Dedifferentiated amniotic fluid mesenchymal stem cell (primary cell): ENCODE results near the gene AFAP1L1.
A peak's percentile ranks its signal among the peaks of the same experiment; 100 is the strongest.

Experiments
- DNase-seq: peaks from one replicate; pipeline ENCODE4 v3.0.0-alpha.2; 2016; ENCODE audit errors: extremely low spot score

AFAP1L1 gene

GRCh38 chr5:149271716-149272563, at the start of gene AFAP1L1:
Gene AFAP1L1 (plus strand): TSS chr5:149271859. CDS start chr5:149271969, 110 bp downstream.
- peak; percentile 29 for DNase-seq

GRCh38 chr5:149223081-149223848, 48.4 kb upstream of the AFAP1L1 start:
- DNase-seq = no peak

DNA sequence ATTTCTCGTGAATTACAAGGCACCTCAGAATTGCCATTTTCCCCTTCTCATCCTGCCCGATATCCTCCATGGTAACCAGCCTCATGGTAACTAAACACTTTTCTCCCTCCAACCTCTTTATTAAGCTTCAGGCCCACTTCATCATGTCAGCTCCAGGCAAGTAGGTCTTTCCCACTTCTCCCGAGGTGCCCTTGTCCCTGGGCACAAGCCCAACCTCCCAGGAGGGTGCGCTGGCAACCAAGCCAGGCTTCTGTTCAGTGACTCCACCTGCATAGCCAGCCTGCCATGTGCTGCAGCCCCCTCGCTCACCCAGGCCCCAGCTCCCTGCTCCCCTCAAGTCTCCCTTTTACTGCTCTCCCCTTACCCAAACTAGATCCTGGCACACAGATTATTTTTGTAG, 47.4 kb upstream of the AFAP1L1 start:
- no peak for DNase-seq

- DNase-seq = no peak
These were observed 44.4 kb upstream of the AFAP1L1 start for GRCh38 chr5:149227168-149227826.

DNA sequence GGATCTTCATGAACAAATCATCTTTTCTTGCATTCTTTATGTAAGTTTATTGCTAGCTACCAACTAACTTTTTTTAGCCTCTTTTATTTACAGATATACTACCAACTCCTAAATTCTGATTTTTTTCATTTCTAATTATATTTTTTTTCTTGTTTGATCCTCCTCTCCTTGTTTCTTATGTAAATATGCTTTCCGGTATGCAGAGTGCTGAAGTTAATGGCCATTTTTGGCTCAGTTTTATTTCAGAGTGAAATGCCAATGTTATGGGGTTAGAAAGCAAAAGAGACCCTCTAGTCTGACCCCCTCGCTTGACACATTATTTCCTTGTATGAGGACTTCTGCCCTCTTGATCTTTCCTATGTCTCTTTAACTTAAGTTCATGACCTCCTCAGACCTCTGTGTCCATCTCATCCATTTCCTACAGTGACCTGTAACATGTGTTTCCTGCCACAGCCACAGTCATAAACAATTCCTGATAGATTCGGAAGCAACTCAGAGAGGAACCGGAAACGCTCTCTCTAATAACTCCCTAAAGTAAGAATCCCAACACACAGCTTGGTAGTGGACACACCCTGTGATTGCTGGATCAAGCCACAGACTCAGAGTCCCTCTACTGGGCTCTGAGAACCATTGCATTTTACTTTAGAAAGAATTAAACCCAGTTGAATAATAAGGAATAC, 42.9 kb upstream of the AFAP1L1 start:
- peak; percentile 90 for DNase-seq

GRCh38 chr5:149229298-149229937, 42.2 kb upstream of the AFAP1L1 start:
- no peak for DNase-seq

DNA sequence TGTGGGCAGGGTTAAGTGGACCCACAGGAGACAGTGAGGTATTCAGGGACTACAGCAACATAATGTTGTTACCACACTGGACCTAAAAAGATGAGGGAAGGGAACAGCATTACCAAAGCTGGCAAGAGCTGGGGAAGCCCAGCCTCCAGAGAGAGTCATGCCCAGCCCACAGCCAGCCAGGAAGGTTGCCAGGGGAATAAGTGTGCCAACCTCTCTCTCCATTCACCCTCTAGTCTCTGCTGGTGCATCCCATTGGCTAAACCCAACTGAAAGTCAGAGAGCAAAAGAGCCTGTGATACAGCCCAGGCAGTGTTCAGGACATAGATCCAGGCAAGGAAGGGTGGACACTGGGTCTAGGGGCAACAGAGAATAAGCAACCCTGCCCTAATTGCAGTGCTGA, 35.8 kb upstream of the AFAP1L1 start:
- DNase-seq = no peak

- no peak for DNase-seq
These were observed 34.0 kb upstream of the AFAP1L1 start for GRCh38 chr5:149237662-149238061.

GRCh38 chr5:149238540-149238939, 33.1 kb upstream of the AFAP1L1 start:
- DNase-seq = no peak

DNA sequence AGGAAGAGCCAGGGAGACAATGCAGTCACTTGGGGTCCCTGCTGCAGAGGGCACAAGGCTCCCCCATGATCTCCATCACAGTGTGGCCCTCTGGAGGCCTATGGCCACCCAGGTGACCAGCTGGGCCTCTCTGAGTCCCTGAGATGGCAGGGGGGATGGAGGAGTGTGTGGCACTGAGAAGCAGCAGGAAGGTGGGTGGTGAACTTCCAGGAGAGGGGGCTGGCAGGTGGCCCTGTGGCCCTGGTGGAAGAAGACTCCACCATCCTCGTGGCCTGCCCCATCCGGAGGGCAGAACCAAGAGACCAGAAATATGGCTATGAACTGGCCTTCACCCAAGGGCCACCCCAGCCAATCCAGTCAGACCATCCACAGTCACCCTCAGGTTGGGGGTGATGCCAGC, 31.7 kb upstream of the AFAP1L1 start:
- DNase-seq = no peak

GRCh38 chr5:149240354-149240998, 31.2 kb upstream of the AFAP1L1 start:
- DNase-seq = no peak

DNA sequence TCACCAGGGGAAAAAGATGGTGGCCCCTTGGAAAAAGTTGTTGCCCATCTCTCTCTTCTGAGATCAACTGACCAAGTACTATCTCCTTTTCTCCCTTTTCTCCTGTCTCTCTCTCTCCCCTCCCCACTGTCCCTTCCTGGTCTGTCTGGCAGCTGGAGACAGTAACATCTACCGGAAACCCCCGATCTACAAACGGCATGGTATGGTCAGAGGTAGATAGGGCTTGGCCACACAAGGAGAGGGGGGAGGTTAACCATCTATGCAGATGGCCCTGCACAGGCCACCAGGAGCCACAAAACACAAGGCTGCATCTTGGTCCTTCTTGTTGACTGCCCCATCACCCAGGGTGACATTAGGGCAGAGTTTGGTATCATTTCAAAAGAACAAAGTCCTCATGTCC, 29.3 kb upstream of the AFAP1L1 start:
- no peak for DNase-seq

DNA sequence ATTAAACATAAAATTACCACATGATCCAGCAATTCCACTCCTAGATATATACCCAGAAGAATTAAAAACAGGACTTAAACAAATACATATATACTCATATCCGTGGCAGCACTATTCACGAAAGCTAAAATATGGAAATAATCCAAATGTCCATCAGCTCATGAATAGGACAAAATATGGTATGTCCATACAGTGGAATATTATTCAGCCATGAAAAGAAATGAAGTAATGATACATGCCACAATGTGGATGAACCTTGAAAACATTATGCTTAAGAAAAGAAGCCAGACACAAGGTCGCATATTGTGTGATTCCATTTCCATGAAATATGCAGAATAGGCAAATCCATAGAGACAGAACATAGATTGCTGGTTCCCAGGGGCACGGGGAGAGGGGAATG, 24.8 kb upstream of the AFAP1L1 start:
- DNase-seq = no peak

- DNase-seq = no peak
These were observed 23.9 kb upstream of the AFAP1L1 start for GRCh38 chr5:149247726-149248125.

GRCh38 chr5:149251546-149251945, 20.1 kb upstream of the AFAP1L1 start:
- DNase-seq = no peak

DNA sequence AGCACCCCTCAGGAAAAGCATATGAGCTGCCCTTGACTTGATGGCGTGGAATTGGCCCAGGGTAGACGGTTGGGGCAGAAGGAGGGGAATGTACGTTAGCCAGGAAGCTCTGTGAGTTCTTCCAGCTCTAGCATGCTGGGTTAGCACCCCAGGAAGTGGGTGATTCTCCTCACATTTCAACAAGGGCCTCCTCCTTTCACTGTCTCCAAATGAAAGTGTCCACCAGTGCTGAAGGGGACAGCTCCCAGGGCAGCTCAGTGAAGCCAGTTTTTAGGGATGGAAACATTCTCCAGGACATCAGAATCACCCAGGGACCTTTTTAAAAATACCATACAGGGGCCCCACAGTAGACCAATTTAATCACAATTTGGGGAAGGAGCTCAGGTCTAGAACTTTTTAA, 17.2 kb upstream of the AFAP1L1 start:
- no peak for DNase-seq

DNA sequence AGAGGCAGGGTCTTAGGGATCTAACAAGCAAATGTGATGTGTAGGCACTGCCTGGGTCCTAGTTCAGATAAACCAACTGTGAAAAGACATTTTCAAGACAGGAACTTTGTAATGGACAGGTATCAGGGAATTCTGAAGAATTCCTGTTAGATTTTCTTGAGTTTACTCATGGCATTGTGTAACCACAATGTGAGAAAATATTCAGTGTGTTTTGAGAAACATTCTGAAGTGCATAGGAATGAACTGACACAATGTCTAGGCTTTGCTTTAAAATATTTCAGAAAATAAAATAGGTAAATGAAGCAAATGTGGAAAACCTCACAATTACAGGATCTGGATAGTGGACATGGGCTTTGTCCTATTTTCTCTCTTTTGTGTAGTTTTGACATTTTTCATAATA, 15.2 kb upstream of the AFAP1L1 start:
- DNase-seq = no peak

- DNase-seq = no peak
These were observed 14.5 kb upstream of the AFAP1L1 start for GRCh38 chr5:149257131-149257530.

DNA sequence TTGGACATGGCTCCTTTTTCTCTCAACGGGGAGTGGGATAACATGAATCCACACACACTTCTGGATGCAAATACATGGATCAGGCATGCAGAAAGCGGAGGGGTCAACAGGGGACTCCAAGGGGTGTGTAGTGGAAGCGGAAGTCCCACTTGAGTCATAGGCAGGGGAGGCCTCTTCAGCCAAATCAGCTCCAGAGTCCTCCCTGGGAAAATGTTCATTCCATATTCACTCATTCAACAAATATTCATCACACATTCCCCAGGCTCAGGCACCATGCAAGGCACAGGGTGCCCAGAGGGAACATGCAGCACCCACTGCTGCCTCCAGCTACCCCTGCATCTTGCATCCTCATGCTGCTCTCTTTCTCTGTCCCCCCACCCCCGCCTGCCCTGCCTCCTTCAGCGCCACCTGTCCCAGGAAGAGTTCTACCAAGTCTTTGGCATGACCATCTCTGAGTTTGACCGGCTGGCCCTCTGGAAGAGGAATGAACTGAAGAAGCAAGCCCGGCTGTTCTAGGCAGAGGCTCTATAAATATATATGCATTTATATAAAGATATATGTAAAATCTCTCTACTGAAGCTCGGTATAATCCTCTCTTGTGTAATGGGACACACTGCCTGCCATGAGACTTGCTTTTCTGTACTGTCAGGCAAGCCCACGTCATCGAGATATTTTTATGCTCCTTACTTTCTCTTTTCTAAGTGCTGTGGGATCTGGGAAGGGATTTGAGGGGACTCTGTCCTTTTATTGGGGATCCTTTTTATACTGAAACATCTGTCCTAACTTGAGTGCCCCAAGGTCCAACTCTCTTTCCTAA, 13.6 kb upstream of the AFAP1L1 start:
- peak; percentile 44 for DNase-seq

- no peak for DNase-seq
These were observed 10.9 kb upstream of the AFAP1L1 start for GRCh38 chr5:149260761-149261160.
